Breast epithelium (tissue), 3 donors: ENCODE data around the gene SCYL2.

Experiments
- CTCF ChIP-seq, 3 donors: fragments of 450-650 bp; IDR thresholded peaks; one replicate each; pipeline ENCODE4 v1.5.1; 2016 to 2017; ENCODE audit warnings: antibody characterized with exemption in 3 of 3, mild to moderate bottlenecking in 3 of 3, moderate library complexity in 3 of 3
- POLR2A ChIP-seq: fragments of 450-650 bp; IDR thresholded peaks from one replicate; pipeline ENCODE4 v1.6.1; 2016; ENCODE audit warnings: antibody characterized with exemption, mild to moderate bottlenecking, moderate library complexity
- POLR2AphosphoS5 ChIP-seq, 3 donors: sonication (generic); formaldehyde crosslinking; IDR thresholded peaks; one replicate each; pipeline ENCODE4 v1.6.1; 2017; ENCODE audit warnings: antibody characterized with exemption in 3 of 3

GRCh38 chr12:100239589-100239988 is 27.4 kb upstream of the SCYL2 start:
- TF ChIP-seq CTCF (IDR thresholded peaks at IDR 0.05) (no peak), POLR2A (no peak), POLR2AphosphoS5 (IDR thresholded peaks at IDR 0.05) (no peak)
